Sigmoid colon (tissue), 4 donors: ENCODE results near the gene BTBD19.

ENCODE experiments used
- CTCF ChIP-seq, 4 experiments: fragments of 450-650 bp in 3 of 4; fragments of 200-600 bp in 1 of 4; IDR thresholded peaks; one replicate each; pipeline ENCODE4 v1.5.1; 2016 to 2019; ENCODE audit warnings: antibody characterized with exemption in 4 of 4, mild to moderate bottlenecking in 3 of 4, moderate library complexity in 2 of 4
- POLR2A ChIP-seq, 2 donors: fragments of 450-650 bp; IDR thresholded peaks; one replicate each; pipeline ENCODE4 v1.6.1; 2016; ENCODE audit warnings: antibody characterized with exemption in 2 of 2, mild to moderate bottlenecking in 2 of 2, moderate library complexity in 2 of 2
- POLR2AphosphoS5 ChIP-seq, 4 donors: sonication (generic); formaldehyde crosslinking; IDR thresholded peaks; one replicate each; pipeline ENCODE4 v1.6.1; 2017; ENCODE audit warnings: antibody characterized with exemption in 4 of 4

GRCh38 chr1:44798481-44799365 is 9.6 kb upstream of the BTBD19 start:
- TF ChIP-seq CTCF (IDR thresholded peaks at IDR 0.05) (no peak), POLR2AphosphoS5 (IDR thresholded peaks at IDR 0.05) (no peak), POLR2A (IDR thresholded peaks at IDR 0.05) (no peak)
